Endothelial cell of umbilical vein (primary cell): ENCODE data around the gene MAFF. TPM values are rescaled to one million over a fixed set of nuclear protein-coding genes. Genes with fewer than 3 reads are reported as not detected.

Experiments used
- BruUV-seq: library from RNA; stranded (reverse); fragments of 400-500 nt; replicated peaks from 2 replicates; lab custom pipeline; 2021; lab: Mats Ljungman, UMichigan
- CTCF ChIA-PET: fragments of 300-600, 350-600 bp; sonication (Branson Sonifier 250); formaldehyde crosslinking; loops from one replicate; lab custom pipeline; 2021; ENCODE audit warnings: antibody characterized with exemption, inconsistent platforms; lab: Charles Lee
- POLR2A ChIA-PET: fragments of 300-600, 350-600 bp; sonication (Branson Sonifier 250); formaldehyde crosslinking; loops from one replicate; lab custom pipeline; 2021; ENCODE audit warnings: antibody characterized with exemption, inconsistent platforms; lab: Charles Lee
- DNase-seq: peaks from one replicate; pipeline ENCODE4 v3.0.0-alpha.2; 2011; ENCODE audit warnings: low read depth, low spot score
- FAIRE-seq: peaks from 2 replicates; lab custom pipeline; 2011; peaks lifted over from hg19 to GRCh38; lab: Jason Lieb, UNC
- H2AFZ ChIP-seq: 2 replicates; pipeline ENCODE4 v1.6.0; 2012; ENCODE audit warnings: low read depth, low read length, control low read depth, inconsistent platforms
- H3K27ac ChIP-seq: 2 replicates; pipeline ENCODE4 v1.5.1; 2011; ENCODE audit warnings: low read depth, mild to moderate bottlenecking, control low read depth, low read length, moderate library complexity; ENCODE audit not compliant: insufficient read depth
- H3K27me3 ChIP-seq, 2 experiments: 2 replicates each; pipeline versions ENCODE4 v1.6.0 to v1.6.1; 2011; ENCODE audit warnings: low read length in 2 of 2, mixed read lengths in 1 of 2; ENCODE audit not compliant: control insufficient read depth in 2 of 2, insufficient read depth in 2 of 2
- H3K36me3 ChIP-seq, 2 experiments: 2 replicates in 1 of 2; 3 replicates in 1 of 2; pipeline ENCODE4 v1.5.1; 2011; ENCODE audit warnings: low read length in 2 of 2, mild to moderate bottlenecking in 1 of 2, moderate library complexity in 1 of 2; ENCODE audit not compliant: control insufficient read depth in 2 of 2, insufficient read depth in 2 of 2; ENCODE audit errors: extremely low read depth in 1 of 2
- H3K4me1 ChIP-seq: 3 replicates; pipeline ENCODE4 v1.5.1; 2011; ENCODE audit warnings: mild to moderate bottlenecking, low read length; ENCODE audit not compliant: control insufficient read depth, insufficient read depth; ENCODE audit errors: extremely low read depth
- H3K4me2 ChIP-seq: 2 replicates; pipeline ENCODE4 v1.6.1; 2011; ENCODE audit warnings: low read length, control low read depth, mixed read lengths; ENCODE audit not compliant: insufficient read depth
- H3K4me3 ChIP-seq, 3 experiments: fragments of 200-600 bp in 1 of 3; sonication (generic), shearing (Covaris generic) in 1 of 3; replicated peaks in 1 of 3; 2 replicates each; pipeline ENCODE4 v1.5.1; 2011 to 2016; ENCODE audit warnings: control low read depth in 3 of 3, low read length in 3 of 3, mild to moderate bottlenecking in 2 of 3, inconsistent platforms in 1 of 3, low read depth in 1 of 3, moderate library complexity in 1 of 3; ENCODE audit not compliant: insufficient read depth in 1 of 3
- H3K79me2 ChIP-seq: 2 replicates; pipeline ENCODE4 v1.6.0; 2012; ENCODE audit warnings: low read length, inconsistent platforms; ENCODE audit not compliant: control insufficient read depth, insufficient read depth
- H3K9ac ChIP-seq: replicated peaks from 2 replicates; pipeline ENCODE3; 2011; ENCODE audit warnings: low read length, control low read depth; ENCODE audit not compliant: insufficient read depth; ENCODE audit errors: extremely low read depth
- H3K9me1 ChIP-seq: replicated peaks from 3 replicates; pipeline ENCODE4 v1.6.0; 2011; ENCODE audit warnings: mild to moderate bottlenecking, low read length; ENCODE audit not compliant: control insufficient read depth, insufficient read depth; ENCODE audit errors: extremely low read depth
- H3K9me3 ChIP-seq: replicated peaks from 2 replicates; pipeline ENCODE4 v1.5.1; 2012; ENCODE audit warnings: low read length, inconsistent platforms; ENCODE audit not compliant: control insufficient read depth, insufficient read depth
- H4K20me1 ChIP-seq: replicated peaks from 2 replicates; pipeline ENCODE3; 2011; ENCODE audit warnings: mild to moderate bottlenecking, low read length; ENCODE audit not compliant: control insufficient read depth, insufficient read depth; ENCODE audit errors: extremely low read depth
- EZH2 ChIP-seq: IDR thresholded peaks from 2 replicates; pipeline ENCODE4 v1.6.1; 2012; ENCODE audit warnings: borderline replicate concordance, low read depth, mild to moderate bottlenecking, moderate library complexity, low read length, inconsistent platforms; ENCODE audit not compliant: severe bottlenecking
- FOS ChIP-seq: IDR thresholded peaks from 2 replicates; pipeline ENCODE4 v1.6.1; 2011; ENCODE audit warnings: mild to moderate bottlenecking, low read length, moderate library complexity, borderline replicate concordance; ENCODE audit not compliant: insufficient read depth
- GATA2 ChIP-seq: IDR thresholded peaks from 2 replicates; pipeline ENCODE4 v1.7.0; 2011; ENCODE audit warnings: low read depth, mild to moderate bottlenecking, moderate library complexity, mixed read lengths, low read length; ENCODE audit not compliant: insufficient read length, insufficient read depth
- JUN ChIP-seq: IDR thresholded peaks from 2 replicates; pipeline ENCODE4 v1.6.1; 2011; ENCODE audit warnings: borderline replicate concordance, low read depth; ENCODE audit not compliant: insufficient read length, insufficient read depth
- MYC ChIP-seq: IDR thresholded peaks from one replicate; pipeline ENCODE4 v1.6.1; 2011; ENCODE audit warnings: mild to moderate bottlenecking, low read depth, low read length
- POLR2A ChIP-seq: IDR thresholded peaks from 2 replicates; pipeline ENCODE4 v1.6.1; 2012; ENCODE audit warnings: low read depth, mild to moderate bottlenecking, control low read depth, low read length
- POLR2AphosphoS5 ChIP-seq: IDR thresholded peaks from 2 replicates; pipeline ENCODE4 v1.6.1; 2012; ENCODE audit warnings: low read depth, mild to moderate bottlenecking, control low read depth, low read length, moderate library complexity; ENCODE audit not compliant: insufficient read depth
- dilution Hi-C: fragments of 300-500 bp; cut with MboI; formaldehyde crosslinking; loops from one replicate; pipeline ENCODE4 v1.15.0; 2019; ENCODE audit warnings: low sequenced_read_pairs; ENCODE audit not compliant: extremely low pct_ligation_motif_present
- intact Hi-C: fragments of 100-400 bp; cut with micrococcal nuclease; formaldehyde crosslinking; loops from one replicate; pipeline ENCODE4 v1.10.0; 2022
- polyA plus RNA-seq, 4 experiments: library from polyadenylated mRNA; depleted of rRNA in 3 of 4; stranded (reverse) in 3 of 4; unstranded in 1 of 4; fragments of >200 nt; gene quantifications; 2 replicates each; pipeline versions ENCODE4 v1.2.1 to v1.2.3, GENCODE V29; 2011 to 2012; ENCODE audit warnings: missing spikeins in 1 of 4
- total RNA-seq: library from RNA; stranded (reverse); gene quantifications from 2 replicates; pipeline ENCODE4 v1.2.3, GENCODE V29; 2021
- TF ChIP-seq, protein P1 (sequence below), 2 donors: IDR thresholded peaks; 1 replicate in 1 of 2; 2 replicates in 1 of 2; pipeline ENCODE4 v1.5.1; 2011; ENCODE audit warnings: low read length in 2 of 2, mild to moderate bottlenecking in 2 of 2, moderate library complexity in 2 of 2, control low read depth in 1 of 2, inconsistent platforms in 1 of 2, low read depth in 1 of 2; ENCODE audit not compliant: insufficient read depth in 1 of 2; ENCODE audit errors: extremely low read depth in 1 of 2
- TF ChIP-seq, protein P2 (sequence below): IDR thresholded peaks from 2 replicates; pipeline ENCODE4 v1.6.1; 2011; ENCODE audit not compliant: insufficient read depth, insufficient read length

The MAFF gene
- total and polyA plus RNA-seq, 2 donors (not counting 3 experiments of a cell fraction or from before 2014, with no cell fraction given) = 29.0 to 61.2 TPM

DNA sequence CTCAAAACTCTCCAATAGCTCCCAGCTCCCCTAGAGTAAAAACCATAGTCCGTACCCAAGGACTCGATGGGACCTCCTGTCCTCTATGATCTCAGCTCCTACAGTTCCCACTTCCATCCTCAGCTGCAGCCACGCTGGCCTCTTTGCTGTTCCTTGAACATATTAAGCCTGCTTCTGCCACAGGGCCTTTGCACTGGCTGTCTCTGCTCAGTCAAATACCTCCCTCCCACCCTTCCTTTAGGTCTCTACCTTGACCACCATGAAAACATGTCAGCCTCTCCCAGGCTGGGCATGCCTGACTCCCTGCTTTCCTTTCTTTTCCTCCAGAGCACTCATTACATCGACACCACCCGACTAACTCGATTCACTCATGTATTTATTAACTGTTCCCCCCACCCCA lies 46.5 kb downstream of the MAFF start:
- Histone ChIP-seq H3K9me1 (no peaks in the 10 kb centered on the region), H3K79me2 (peaks cover 47% of the 10 kb centered on the region), H2AFZ (no peak overlapping the region), H3K4me1 (no peaks in the 10 kb centered on the region), H3K27me3 (no peaks in the 10 kb centered on the region), H3K4me3 (no peak overlapping the region), H3K9me3 (no peaks in the 10 kb centered on the region), H3K9ac (no peak overlapping the region), H3K36me3 (peaks cover 5 to 40% of the 10 kb centered on the region in 2 experiments), H4K20me1 (no peaks in the 10 kb centered on the region), H3K27ac (no peak overlapping the region), H3K4me2 (no peak overlapping the region)
- intact Hi-C loops = no loop called here
- CTCF ChIA-PET = no interaction called here
- BruUV-seq = no TSS peak
- no peak for TF ChIP-seq MYC
- TF ChIP-seq, protein P1, sequence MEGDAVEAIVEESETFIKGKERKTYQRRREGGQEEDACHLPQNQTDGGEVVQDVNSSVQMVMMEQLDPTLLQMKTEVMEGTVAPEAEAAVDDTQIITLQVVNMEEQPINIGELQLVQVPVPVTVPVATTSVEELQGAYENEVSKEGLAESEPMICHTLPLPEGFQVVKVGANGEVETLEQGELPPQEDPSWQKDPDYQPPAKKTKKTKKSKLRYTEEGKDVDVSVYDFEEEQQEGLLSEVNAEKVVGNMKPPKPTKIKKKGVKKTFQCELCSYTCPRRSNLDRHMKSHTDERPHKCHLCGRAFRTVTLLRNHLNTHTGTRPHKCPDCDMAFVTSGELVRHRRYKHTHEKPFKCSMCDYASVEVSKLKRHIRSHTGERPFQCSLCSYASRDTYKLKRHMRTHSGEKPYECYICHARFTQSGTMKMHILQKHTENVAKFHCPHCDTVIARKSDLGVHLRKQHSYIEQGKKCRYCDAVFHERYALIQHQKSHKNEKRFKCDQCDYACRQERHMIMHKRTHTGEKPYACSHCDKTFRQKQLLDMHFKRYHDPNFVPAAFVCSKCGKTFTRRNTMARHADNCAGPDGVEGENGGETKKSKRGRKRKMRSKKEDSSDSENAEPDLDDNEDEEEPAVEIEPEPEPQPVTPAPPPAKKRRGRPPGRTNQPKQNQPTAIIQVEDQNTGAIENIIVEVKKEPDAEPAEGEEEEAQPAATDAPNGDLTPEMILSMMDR (IDR thresholded peaks at IDR 0.05; ENCODE audit: extremely low read depth in 1 of 2, insufficient read depth in 1 of 2, low read depth in 1 of 2, low read length in 2 of 2) = no peak
- TF ChIP-seq GATA2 = no peak
- no peak for TF ChIP-seq EZH2
- TF ChIP-seq, protein P2, sequence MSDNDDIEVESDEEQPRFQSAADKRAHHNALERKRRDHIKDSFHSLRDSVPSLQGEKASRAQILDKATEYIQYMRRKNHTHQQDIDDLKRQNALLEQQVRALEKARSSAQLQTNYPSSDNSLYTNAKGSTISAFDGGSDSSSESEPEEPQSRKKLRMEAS = no peak
- TF ChIP-seq JUN = no peak
- TF ChIP-seq POLR2A = no peak
- no peak for TF ChIP-seq POLR2AphosphoS5
- no peak for TF ChIP-seq FOS
- no peak for FAIRE-seq
- DNase-seq = no peak
- POLR2A ChIA-PET = interaction anchor here (1.1 kb wide), 1 partner anchor 13 kb away, joined by 3 read pairs; no protein-coding TSS in a partner anchor
- dilution Hi-C loops = no loop called here
